SU-DHL-6 (cell line): ENCODE measurements around the gene RECK.
"Not testable (repeated sequence)": the region's sequence is repeated elsewhere in the genome, so short reads cannot be mapped to it uniquely, and the experiment has no call there.

Experiments used
- H2AFZ ChIP-seq: fragments of 200-600 bp; sonication (generic); 2 replicates; pipeline ENCODE4 v1.6.1; 2014; ENCODE audit warnings: low read depth, mild to moderate bottlenecking, moderate library complexity, mixed read lengths, antibody characterized with exemption, low read length; ENCODE audit not compliant: severe bottlenecking
- H3F3A ChIP-seq: fragments of 200-600 bp; shearing (Covaris generic); 2 replicates; pipeline ENCODE4 v1.6.0; 2016; ENCODE audit warnings: antibody characterized with exemption, mild to moderate bottlenecking; ENCODE audit not compliant: insufficient read depth
- H3K27ac ChIP-seq: fragments of 200-600 bp; sonication (generic); 2 replicates; pipeline ENCODE4 v1.5.1; 2016; ENCODE audit warnings: low read depth, mild to moderate bottlenecking, low read length, moderate library complexity, mixed read lengths
- H3K27me3 ChIP-seq: fragments of 200-600 bp; sonication (generic), shearing (Covaris generic); 2 replicates; pipeline ENCODE4 v1.6.0; 2014; ENCODE audit warnings: mild to moderate bottlenecking, low read length
- H3K36me3 ChIP-seq: fragments of 200-600 bp; sonication (generic); 2 replicates; pipeline ENCODE4 v1.6.1; 2014; ENCODE audit warnings: mild to moderate bottlenecking, low read length, mixed read lengths
- H3K4me2 ChIP-seq: fragments of 300-600, 200-600 bp; shearing (Covaris generic), sonication (generic); 2 replicates; pipeline ENCODE4 v1.6.0; 2014; ENCODE audit warnings: low read length, low read depth, mild to moderate bottlenecking; ENCODE audit not compliant: poor library complexity, severe bottlenecking
- H3K4me3 ChIP-seq: fragments of 200-600 bp; sonication (generic); 2 replicates; pipeline ENCODE4 v1.5.1; 2014; ENCODE audit warnings: antibody characterized with exemption, low read length, mild to moderate bottlenecking, mixed read lengths; ENCODE audit not compliant: insufficient read depth, poor library complexity, severe bottlenecking
- H3K79me2 ChIP-seq: fragments of 200-600 bp; sonication (generic); 2 replicates; pipeline ENCODE4 v1.6.1; 2014; ENCODE audit warnings: mild to moderate bottlenecking, low read length, moderate library complexity; ENCODE audit not compliant: insufficient read depth
- H3K9ac ChIP-seq: fragments of 200-600 bp; sonication (generic); 2 replicates; pipeline ENCODE4 v1.7.0; 2014; ENCODE audit warnings: mild to moderate bottlenecking, low read length
- H3K9me2 ChIP-seq: fragments of 200-600 bp; sonication (generic); replicated peaks from 2 replicates; pipeline ENCODE4 v1.6.1; 2014; ENCODE audit warnings: low read length; ENCODE audit not compliant: insufficient read depth
- H3K9me3 ChIP-seq: fragments of 200-600 bp; sonication (generic); 2 replicates; pipeline ENCODE4 v1.6.1; 2014; ENCODE audit warnings: low read length, mixed read lengths; ENCODE audit not compliant: insufficient read depth
- H4K20me1 ChIP-seq: fragments of 200-600 bp; sonication (generic); 2 replicates; pipeline ENCODE4 v1.6.1; 2014; ENCODE audit warnings: low read depth, mild to moderate bottlenecking, antibody characterized with exemption, low read length, moderate library complexity, mixed read lengths
- CTCF ChIP-seq: fragments of 200-600 bp; sonication (generic); IDR thresholded peaks from one replicate; pipeline ENCODE4 v1.5.1; 2017; ENCODE audit warnings: antibody characterized with exemption, mild to moderate bottlenecking, low read length, moderate library complexity; ENCODE audit not compliant: insufficient read depth, poor library complexity, severe bottlenecking
- EZH2phosphoT487 ChIP-seq: fragments of 200-600 bp; sonication (generic), shearing (Covaris generic); conservative IDR thresholded peaks from 2 replicates; pipeline ENCODE4 v1.6.1; 2018; ENCODE audit warnings: mild to moderate bottlenecking, antibody characterized with exemption, low read length, moderate library complexity, mixed read lengths

Gene RECK

GRCh38 chr9:36156116-36156515 lies 119.4 kb downstream of the RECK start:
- H3K4me3 ChIP-seq = no peak overlapping the region
- no peaks in the 10 kb centered on the region for H3F3A ChIP-seq
- H3K27ac ChIP-seq = no peak overlapping the region
- no peaks in the 10 kb centered on the region for H3K9me2 ChIP-seq
- H4K20me1 ChIP-seq = no peaks in the 10 kb centered on the region
- H3K79me2 ChIP-seq = no peaks in the 10 kb centered on the region
- H3K4me2 ChIP-seq = no peak overlapping the region
- H3K27me3 ChIP-seq = no peaks in the 10 kb centered on the region
- H3K9me3 ChIP-seq = no peaks in the 10 kb centered on the region
- TF ChIP-seq CTCF = no peak
- H2AFZ ChIP-seq = no peak overlapping the region
- no peaks in the 10 kb centered on the region for H3K36me3 ChIP-seq
- no peak overlapping the region for H3K9ac ChIP-seq

GRCh38 chr9:36158122-36158521 lies 121.4 kb downstream of the RECK start:
- H3K4me2 ChIP-seq = no peak overlapping the region
- no peak overlapping the region for H3K9ac ChIP-seq
- no peaks in the 10 kb centered on the region for H3K9me2 ChIP-seq
- H3K27ac ChIP-seq = no peak overlapping the region
- TF ChIP-seq CTCF (no peak), EZH2phosphoT487 (no peak)
- no peaks in the 10 kb centered on the region for H3K27me3 ChIP-seq
- no peak overlapping the region for H2AFZ ChIP-seq
- H3K79me2 ChIP-seq = no peaks in the 10 kb centered on the region
- H3K9me3 ChIP-seq = no peaks in the 10 kb centered on the region
- no peaks in the 10 kb centered on the region for H3F3A ChIP-seq
- no peaks in the 10 kb centered on the region for H3K36me3 ChIP-seq
- no peaks in the 10 kb centered on the region for H4K20me1 ChIP-seq
- no peak overlapping the region for H3K4me3 ChIP-seq

GRCh38 chr9:36158917-36159316 lies 122.2 kb downstream of the RECK start:
- no peak overlapping the region for H3K27ac ChIP-seq
- no peaks in the 10 kb centered on the region for H3K9me2 ChIP-seq
- no peak overlapping the region for H3K9ac ChIP-seq
- no peaks in the 10 kb centered on the region for H3K27me3 ChIP-seq
- H3K79me2 ChIP-seq = no peaks in the 10 kb centered on the region
- H3K36me3 ChIP-seq = no peaks in the 10 kb centered on the region
- TF ChIP-seq EZH2phosphoT487 (no peak), CTCF (no peak)
- H3K4me2 ChIP-seq = no peak overlapping the region
- H3K9me3 ChIP-seq = no peaks in the 10 kb centered on the region
- no peaks in the 10 kb centered on the region for H4K20me1 ChIP-seq
- no peaks in the 10 kb centered on the region for H3F3A ChIP-seq
- no peak overlapping the region for H2AFZ ChIP-seq
- H3K4me3 ChIP-seq = no peak overlapping the region

- not testable (repeated sequence) for H3K27ac ChIP-seq, H3K9me3 ChIP-seq, H4K20me1 ChIP-seq, H3K9me2 ChIP-seq, H3K4me2 ChIP-seq, H3F3A ChIP-seq, H2AFZ ChIP-seq, H3K36me3 ChIP-seq, H3K4me3 ChIP-seq, H3K9ac ChIP-seq, H3K27me3 ChIP-seq, H3K79me2 ChIP-seq
Observed at GRCh38 chr9:36159509-36159908, 122.8 kb downstream of the RECK start.

GRCh38 chr9:36160126-36160525 lies 123.4 kb downstream of the RECK start:
- not testable (repeated sequence) for H3K27ac ChIP-seq, H3K4me2 ChIP-seq, H3K4me3 ChIP-seq, H2AFZ ChIP-seq, H3K36me3 ChIP-seq, H4K20me1 ChIP-seq, H3K9me2 ChIP-seq, H3K9me3 ChIP-seq, H3F3A ChIP-seq, H3K9ac ChIP-seq, H3K79me2 ChIP-seq, H3K27me3 ChIP-seq
